KOPT-K1 (cell line): ENCODE measurements around the gene GEMIN4.

Source experiments
- H3K27ac ChIP-seq: fragments of 200-600 bp; sonication (generic); 2 replicates; pipeline ENCODE4 v1.5.1; 2016; ENCODE audit warnings: antibody characterized with exemption, mild to moderate bottlenecking, low read depth, low read length; ENCODE audit not compliant: poor library complexity, severe bottlenecking
- H3K36me3 ChIP-seq: fragments of 200-600 bp; sonication (generic); 2 replicates; pipeline ENCODE4 v1.5.1; 2017; ENCODE audit warnings: antibody characterized with exemption, mild to moderate bottlenecking, low read length, moderate library complexity; ENCODE audit not compliant: insufficient read depth
- H3K9me3 ChIP-seq: fragments of 200-600 bp; sonication (generic); 2 replicates; pipeline ENCODE4 v1.5.1; 2017; ENCODE audit warnings: antibody characterized with exemption, low read length, mild to moderate bottlenecking; ENCODE audit not compliant: insufficient read depth, poor library complexity, severe bottlenecking

GEMIN4 gene

GRCh38 chr17:737561-738113 lies 14.4 kb downstream of the GEMIN4 start:
- Histone ChIP-seq H3K27ac (no peak overlapping the region), H3K9me3 (no peaks in the 10 kb centered on the region), H3K36me3 (peaks cover 65% of the 10 kb centered on the region)

DNA sequence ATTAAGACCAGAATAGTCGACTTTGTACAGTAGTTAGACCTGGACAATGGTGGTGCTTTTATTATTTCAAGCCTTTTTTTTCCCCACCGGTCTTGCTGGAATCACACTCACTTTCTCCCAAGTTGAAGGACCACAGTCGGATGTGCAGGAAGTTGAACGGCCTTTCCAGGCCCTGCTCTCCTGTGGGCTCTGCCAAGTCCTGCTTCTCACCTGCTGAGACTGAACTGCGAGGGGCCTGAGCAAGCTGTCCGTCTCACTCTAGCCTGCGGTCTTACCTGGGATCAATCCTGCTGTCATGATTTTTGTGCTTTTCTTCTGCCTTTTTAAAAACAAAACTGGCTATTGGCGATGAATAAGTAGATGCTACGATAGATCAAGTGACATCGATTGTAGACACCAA lies 18.3 kb downstream of the GEMIN4 start:
- Histone ChIP-seq H3K9me3 (no peaks in the 10 kb centered on the region), H3K27ac (no peak overlapping the region), H3K36me3 (peaks cover 28% of the 10 kb centered on the region)

DNA sequence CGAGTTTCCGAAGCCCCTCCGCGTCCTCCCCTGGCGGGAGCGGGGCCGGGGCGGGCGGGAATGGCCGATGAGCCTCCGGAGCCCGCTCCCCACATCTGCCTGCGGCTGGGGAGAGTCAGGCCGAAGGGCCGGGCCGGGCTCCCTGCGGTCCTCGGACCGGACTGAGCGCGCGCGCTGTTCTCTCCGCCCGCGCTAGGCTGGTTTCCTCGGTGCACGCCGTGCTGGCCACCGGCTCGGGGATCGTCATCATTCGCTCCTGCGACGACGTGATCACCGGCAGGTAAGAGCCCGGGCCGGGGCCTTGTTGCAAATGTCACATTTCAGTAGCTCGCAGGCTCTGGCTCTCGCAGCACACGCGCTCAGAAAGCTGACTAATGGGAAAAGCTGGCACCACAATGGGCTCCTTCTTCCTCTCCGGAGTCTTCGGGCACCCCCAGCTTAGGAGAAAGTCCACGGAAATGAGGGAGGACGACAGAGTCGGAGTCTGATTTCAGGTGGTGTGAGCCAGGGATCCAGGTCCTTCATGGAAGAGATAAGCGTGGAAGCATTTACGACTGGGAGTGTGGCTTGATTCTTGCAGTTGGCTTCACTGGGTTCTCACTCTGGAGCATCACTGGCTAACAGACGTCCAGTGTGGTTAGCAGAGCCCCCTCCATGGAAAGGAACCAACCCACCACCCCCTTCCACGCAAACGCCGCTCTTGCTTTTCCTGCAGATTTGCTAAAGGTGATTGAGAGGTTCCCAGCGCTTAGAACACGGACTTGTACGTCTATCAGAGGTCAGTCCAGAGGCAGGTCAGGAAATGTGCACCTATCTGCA lies 19.0 kb downstream of the GEMIN4 start:
- peaks cover 22% of the 10 kb centered on the region for H3K36me3 ChIP-seq
- peak overlapping the region; percentile 50 for H3K27ac ChIP-seq
- no peaks in the 10 kb centered on the region for H3K9me3 ChIP-seq

DNA sequence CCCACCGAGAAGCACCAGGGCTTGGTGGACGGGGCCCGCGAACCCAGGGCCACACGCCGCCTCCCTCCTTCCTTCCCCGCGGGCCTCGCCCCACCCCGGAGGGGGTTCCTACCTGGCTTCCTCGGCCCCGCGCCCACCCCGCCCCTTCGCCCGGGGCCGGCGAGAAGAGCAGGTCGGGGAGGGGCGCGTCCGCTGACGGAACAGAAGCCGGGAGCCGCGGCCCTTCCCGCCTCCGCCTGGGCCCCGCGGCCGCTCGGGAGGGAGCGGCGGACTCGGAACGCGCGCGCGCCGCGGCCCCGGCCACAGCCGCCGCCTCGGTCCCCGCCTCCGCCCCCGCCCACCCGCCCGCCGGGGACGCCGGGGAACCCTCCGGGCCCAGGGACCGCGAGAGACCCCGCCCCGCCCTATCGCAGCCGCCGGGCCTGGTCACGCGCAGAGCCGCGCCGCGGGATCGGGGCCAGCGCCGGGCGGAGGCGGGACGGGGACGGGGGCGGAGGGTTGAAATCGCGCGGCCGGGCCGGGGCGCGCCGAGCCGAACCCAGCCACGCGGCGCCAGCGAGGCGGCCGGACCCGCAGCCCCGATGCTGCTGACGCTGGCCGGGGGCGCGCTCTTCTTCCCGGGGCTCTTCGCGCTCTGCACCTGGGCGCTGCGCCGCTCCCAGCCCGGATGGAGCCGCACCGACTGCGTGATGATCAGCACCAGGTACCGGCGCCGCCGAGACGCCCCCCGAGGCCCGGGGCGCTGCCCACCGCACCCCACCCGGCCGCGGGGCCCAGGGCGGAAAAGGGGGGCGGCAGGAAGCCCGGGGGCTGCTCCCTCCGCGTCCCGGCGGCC lies 19.8 kb downstream of the GEMIN4 start, which contains the start of gene TLCD3A:
TLCD3A (plus strand) TSS at position 530 of the 835 bp plus-strand sequence; CDS start at position 582, 52 bp downstream.
- Histone ChIP-seq H3K9me3 (no peaks in the 10 kb centered on the region), H3K36me3 (peaks cover 16% of the 10 kb centered on the region), H3K27ac (peak within 1 kb of the TSS; percentile 50)

DNA sequence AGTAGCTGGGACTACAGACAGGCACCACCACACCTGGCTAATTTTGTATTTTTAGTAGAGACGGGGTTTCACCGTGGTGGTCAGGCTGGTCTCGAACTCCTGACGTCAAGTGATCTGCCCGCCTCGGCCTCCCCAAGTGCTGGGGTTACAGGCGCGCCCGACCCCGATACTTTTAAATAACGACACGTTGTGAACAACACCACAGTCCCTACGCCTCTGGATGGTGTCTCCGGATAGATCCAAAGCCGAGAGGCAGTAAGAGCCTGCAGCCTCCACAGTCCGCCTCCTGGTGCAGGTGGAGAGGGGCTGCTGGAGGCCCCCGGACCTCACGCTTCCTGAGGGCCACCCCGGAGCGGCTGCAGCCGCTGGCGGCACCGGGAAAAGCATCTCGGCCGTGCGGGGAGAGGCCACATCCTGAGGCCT lies 20.4 kb downstream of the GEMIN4 start:
- H3K27ac ChIP-seq = peak overlapping the region; percentile 30
- no peaks in the 10 kb centered on the region for H3K9me3 ChIP-seq
- H3K36me3 ChIP-seq = peaks cover 16% of the 10 kb centered on the region

DNA sequence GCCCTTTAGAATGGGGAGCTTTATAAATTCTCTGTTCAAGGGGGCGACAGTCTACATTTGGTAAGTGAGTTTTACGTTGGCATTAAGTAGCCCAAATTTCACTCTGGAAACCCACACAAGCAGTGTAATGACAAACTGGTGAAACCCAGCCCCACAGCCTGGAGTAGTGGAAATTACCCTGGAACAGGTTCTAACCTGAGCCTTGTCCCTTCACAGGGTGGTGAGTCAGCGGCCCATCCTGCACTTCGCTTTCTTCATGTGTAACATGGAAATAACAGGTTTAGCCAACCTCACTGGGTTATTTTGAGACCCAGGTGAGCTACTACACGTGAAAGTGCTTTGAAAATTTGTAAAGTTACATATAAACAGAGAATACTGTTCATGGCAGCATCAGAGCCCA lies 23.2 kb downstream of the GEMIN4 start:
- Histone ChIP-seq H3K27ac (no peak overlapping the region), H3K36me3 (no peaks in the 10 kb centered on the region), H3K9me3 (no peaks in the 10 kb centered on the region)

- no peaks in the 10 kb centered on the region for H3K36me3 ChIP-seq
- H3K9me3 ChIP-seq = no peaks in the 10 kb centered on the region
- no peak overlapping the region for H3K27ac ChIP-seq
Observed at GRCh38 chr17:726271-726919, 25.7 kb downstream of the GEMIN4 start.

DNA sequence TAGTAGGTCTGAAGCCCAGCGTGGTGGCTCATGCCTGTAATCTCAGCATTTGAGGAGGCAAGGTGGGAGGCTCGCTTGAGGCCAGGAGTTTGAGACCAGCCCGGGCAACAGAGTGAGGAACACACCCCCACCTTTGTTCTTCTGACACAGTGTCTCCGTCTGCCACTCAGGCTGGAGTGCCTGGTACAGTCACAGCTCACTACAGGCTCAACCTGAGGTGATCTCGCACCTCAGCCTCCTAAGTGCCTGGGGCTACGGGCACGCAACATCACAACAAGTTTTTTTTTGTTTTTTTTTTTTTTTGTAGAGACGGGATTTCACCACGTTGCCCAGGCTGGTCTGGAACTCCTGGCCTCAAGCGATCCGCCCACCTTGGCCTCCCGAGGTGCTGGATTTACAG lies 26.3 kb downstream of the GEMIN4 start:
- Histone ChIP-seq H3K9me3 (no peaks in the 10 kb centered on the region), H3K36me3 (no peaks in the 10 kb centered on the region), H3K27ac (no peak overlapping the region)

DNA sequence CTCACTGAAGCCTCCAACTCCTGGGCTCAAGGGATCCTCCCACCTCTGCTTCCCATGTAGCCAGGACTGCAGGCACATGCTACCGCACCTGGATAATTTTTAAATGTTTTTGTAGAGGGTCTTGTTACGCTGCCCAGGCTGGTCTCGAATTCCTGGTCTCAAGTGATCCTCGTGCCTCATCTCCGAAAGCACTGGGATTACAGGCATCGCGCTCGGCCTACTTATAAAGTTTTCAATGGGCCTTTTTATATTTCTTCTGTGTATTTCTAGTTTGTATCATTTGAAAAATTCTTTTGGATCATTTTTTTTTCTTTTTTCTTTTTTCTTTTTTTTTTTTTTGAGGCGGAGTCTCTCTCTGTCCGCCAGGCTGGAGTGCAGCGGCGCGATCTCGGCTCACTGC lies 27.0 kb downstream of the GEMIN4 start:
- no peak overlapping the region for H3K27ac ChIP-seq
- no peaks in the 10 kb centered on the region for H3K36me3 ChIP-seq
- H3K9me3 ChIP-seq = no peaks in the 10 kb centered on the region

DNA sequence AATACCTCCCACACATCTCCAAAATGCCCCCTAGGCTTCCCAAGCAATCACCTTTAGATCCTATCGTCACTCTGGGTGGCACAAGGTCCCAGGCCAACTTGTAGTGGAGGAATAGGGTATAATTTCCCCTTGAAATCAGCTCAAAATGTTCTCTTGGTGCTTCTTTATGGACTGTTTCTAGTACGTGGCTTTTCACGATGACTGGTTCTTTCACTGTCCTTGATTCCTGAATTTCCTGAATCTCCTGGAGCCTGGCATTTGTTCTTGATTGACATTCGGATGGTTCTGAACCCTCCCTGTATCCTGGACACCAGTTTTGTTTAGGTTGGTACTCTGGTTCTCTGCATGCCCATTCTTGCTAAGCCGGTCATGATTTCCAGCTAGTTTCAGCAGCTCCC lies 30.5 kb downstream of the GEMIN4 start:
- Histone ChIP-seq H3K36me3 (no peaks in the 10 kb centered on the region), H3K9me3 (no peaks in the 10 kb centered on the region), H3K27ac (no peak overlapping the region)

GRCh38 chr17:720706-721539 lies 31.1 kb downstream of the GEMIN4 start:
- Histone ChIP-seq H3K27ac (no peak overlapping the region), H3K36me3 (no peaks in the 10 kb centered on the region), H3K9me3 (no peaks in the 10 kb centered on the region)

DNA sequence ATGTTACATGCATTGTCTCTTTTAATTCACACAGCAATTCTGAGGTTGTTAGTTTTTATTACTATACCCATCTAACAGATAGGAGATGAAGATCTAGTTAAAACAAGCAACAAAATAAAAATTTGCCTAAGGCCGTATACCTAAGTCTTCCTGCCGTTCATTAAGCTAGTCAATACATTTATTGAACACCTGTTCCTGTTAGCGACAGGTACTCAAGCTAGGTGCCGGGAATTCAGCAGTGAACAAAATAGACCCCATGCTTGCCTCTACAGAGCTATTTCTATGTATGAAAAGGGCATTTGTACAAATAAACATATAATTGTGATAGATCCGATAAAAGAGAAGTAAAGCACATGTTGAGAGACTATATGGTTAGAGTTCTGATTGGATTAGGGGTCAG lies 34.0 kb downstream of the GEMIN4 start:
- no peaks in the 10 kb centered on the region for H3K36me3 ChIP-seq
- H3K27ac ChIP-seq = no peak overlapping the region
- H3K9me3 ChIP-seq = no peaks in the 10 kb centered on the region

- no peaks in the 10 kb centered on the region for H3K9me3 ChIP-seq
- H3K27ac ChIP-seq = no peak overlapping the region
- H3K36me3 ChIP-seq = peaks cover 64% of the 10 kb centered on the region
Observed at GRCh38 chr17:708132-708531, 43.9 kb downstream of the GEMIN4 start.

- Histone ChIP-seq H3K27ac (no peak overlapping the region), H3K36me3 (peaks cover 66% of the 10 kb centered on the region), H3K9me3 (no peaks in the 10 kb centered on the region)
Observed at GRCh38 chr17:705863-706262, 46.2 kb downstream of the GEMIN4 start.
